GM18517 (cell line): ENCODE measurements around the gene LIX1.
"Not testable (repeated sequence)": the region's sequence is repeated elsewhere in the genome, so short reads cannot be mapped to it uniquely, and the experiment has no call there.

Experiments used
- ATAC-seq: cut with Tn5 transposase; IDR thresholded peaks from one replicate; pipeline ENCODE4 v1.9.1; 2021; ENCODE audit warnings: mild to moderate bottlenecking, moderate library complexity; ENCODE audit not compliant: unreplicated experiment

Gene LIX1

GRCh38 chr5:97142521-97143254, at the start of gene LIX1:
Gene LIX1 (minus strand): TSS chr5:97142611. CDS start chr5:97142576, 35 bp downstream.
- ATAC-seq: peak; percentile 86

- no peak for ATAC-seq
Observed at GRCh38 chr5:97191893-97192292, 49.5 kb upstream of the LIX1 start.

GRCh38 chr5:97189523-97189922, 47.1 kb upstream of the LIX1 start:
- not testable (repeated sequence) for ATAC-seq

- ATAC-seq: no peak
Observed at GRCh38 chr5:97183930-97184213, 41.5 kb upstream of the LIX1 start.

GRCh38 chr5:97183100-97183929, 40.9 kb upstream of the LIX1 start, which contains the start of gene RIOK2:
Gene RIOK2 (minus strand): TSS chr5:97183247. CDS start chr5:97183191, 56 bp downstream.
- peak; percentile 90 for ATAC-seq

- no peak for ATAC-seq
Observed at GRCh38 chr5:97182571-97183099, 40.2 kb upstream of the LIX1 start.

- no peak for ATAC-seq
Observed at GRCh38 chr5:97181856-97182545, 39.6 kb upstream of the LIX1 start.

GRCh38 chr5:97179457-97179856, 37.0 kb upstream of the LIX1 start:
- not testable (repeated sequence) for ATAC-seq

- ATAC-seq: no peak
Observed at GRCh38 chr5:97172227-97172626, 29.8 kb upstream of the LIX1 start.

- no peak for ATAC-seq
Observed at GRCh38 chr5:97171703-97172102, 29.3 kb upstream of the LIX1 start.

- ATAC-seq: peak; percentile 59
Observed at GRCh38 chr5:97167435-97167834, 25.0 kb upstream of the LIX1 start.

- ATAC-seq: no peak
Observed at GRCh38 chr5:97165726-97166125, 23.3 kb upstream of the LIX1 start.

- ATAC-seq: no peak
Observed at GRCh38 chr5:97164846-97165245, 22.4 kb upstream of the LIX1 start.

- no peak for ATAC-seq
Observed at GRCh38 chr5:97163790-97164285, 21.4 kb upstream of the LIX1 start.

GRCh38 chr5:97163360-97163764, 21.0 kb upstream of the LIX1 start:
- ATAC-seq: no peak

GRCh38 chr5:97162045-97162444, 19.6 kb upstream of the LIX1 start:
- peak; percentile 48 for ATAC-seq

GRCh38 chr5:97157689-97158088, 15.3 kb upstream of the LIX1 start:
- no peak for ATAC-seq

- ATAC-seq: no peak
Observed at GRCh38 chr5:97151370-97151769, 9.0 kb upstream of the LIX1 start.

- no peak for ATAC-seq
Observed at GRCh38 chr5:97150401-97150800, 8.0 kb upstream of the LIX1 start.

- no peak for ATAC-seq
Observed at GRCh38 chr5:97149709-97150108, 7.3 kb upstream of the LIX1 start.

GRCh38 chr5:97148288-97148687, 5.9 kb upstream of the LIX1 start:
- no peak for ATAC-seq
